ENCODE data around the gene POGLUT3.

The POGLUT3 gene

DNA sequence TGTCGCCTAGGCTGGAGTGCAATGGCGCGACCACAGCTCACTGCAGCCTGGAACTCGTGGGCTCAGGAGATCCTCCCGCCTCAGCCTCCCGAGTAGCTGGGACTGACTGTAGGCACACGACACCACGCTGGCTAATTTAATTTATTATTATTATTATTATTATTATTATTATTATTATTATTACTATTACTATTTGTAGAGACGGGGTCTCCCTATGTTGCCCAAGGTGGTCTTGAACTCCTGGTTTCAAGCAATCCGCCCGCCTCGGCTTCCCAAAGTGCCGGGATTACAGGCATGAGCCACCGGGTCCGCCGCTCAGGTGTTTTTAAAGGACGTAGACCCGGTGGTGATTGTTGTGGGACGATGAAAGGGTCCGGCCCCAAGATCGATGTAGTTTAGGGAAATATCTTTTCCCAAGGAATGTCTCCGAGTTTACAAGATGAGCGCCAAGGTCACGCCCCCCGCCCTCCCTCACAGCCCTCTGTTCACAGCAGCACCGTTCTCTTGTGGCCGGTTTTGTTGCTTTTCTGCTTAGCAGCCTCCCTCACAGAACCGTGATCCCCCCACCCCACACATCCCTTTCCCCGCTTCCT, 728 bp upstream of the POGLUT3 start:
- DNase-seq: no peak

DNA sequence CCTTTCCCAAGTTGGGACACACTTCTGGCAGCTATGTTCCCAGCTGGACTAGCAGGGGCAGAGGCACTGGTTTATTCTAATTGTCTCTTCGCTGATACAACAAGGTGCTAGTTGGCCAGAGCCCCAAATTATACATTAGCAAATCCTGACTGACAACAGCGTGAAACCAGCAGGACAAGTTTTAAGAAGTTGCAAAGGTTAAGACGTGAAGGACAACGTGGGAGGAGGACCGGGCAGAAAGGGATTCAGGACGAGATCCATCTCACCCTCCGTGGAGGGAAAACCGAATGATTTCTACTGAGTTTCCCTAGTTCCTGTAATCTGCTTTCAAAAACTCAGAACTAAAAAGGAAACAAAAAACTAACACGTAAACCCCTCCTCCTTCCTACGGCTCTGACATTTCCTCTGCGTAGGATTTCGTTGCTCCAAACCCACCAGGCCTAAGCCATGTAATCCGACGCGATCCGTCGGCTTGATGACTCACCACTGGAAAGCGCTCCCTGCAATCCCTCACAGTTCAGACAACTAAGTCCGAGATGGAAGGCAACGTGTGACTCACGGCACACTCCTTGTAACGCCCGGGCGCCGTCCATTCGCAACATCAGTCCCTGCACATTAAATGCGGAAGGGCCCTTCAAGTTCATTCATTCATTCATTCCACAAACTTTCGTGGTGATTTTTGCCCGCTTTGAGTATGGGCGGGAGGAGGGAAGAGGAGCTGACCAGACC, 703 bp downstream of the POGLUT3 start:
- DNase-seq: peak; percentile 26

DNA sequence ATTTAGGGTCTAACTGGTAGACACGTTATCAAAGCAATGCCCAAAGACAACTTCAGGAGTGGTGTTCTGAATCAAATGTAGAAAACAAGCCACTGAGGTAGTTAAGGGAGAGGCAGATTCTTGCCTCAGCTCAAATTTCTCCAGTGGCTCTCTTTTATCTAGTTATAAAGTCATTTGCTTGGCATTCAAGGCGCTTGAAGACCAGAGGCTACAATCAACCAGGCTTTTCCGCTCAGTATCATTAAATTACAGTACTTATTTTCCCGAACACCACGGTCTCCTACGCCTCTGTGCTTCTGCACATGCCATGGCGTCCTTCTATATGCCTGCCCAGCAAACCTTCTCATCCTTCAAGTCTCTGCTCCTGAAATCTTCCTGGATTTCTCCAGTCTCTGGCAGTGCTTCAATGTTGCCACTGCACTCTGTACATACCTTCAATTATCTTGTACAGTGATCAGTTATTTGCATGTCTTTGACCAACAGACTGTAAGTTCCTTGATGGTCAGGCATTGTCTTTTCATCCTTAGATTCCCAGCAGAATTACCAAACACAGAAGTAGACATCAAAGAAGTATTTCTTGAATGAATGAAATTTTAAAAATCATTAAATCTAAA, 1.4 kb downstream of the POGLUT3 start:
- DNase-seq: no peak

GRCh38 chr11:108495326-108495725, 2.9 kb downstream of the POGLUT3 start:
- no peak for DNase-seq

DNA sequence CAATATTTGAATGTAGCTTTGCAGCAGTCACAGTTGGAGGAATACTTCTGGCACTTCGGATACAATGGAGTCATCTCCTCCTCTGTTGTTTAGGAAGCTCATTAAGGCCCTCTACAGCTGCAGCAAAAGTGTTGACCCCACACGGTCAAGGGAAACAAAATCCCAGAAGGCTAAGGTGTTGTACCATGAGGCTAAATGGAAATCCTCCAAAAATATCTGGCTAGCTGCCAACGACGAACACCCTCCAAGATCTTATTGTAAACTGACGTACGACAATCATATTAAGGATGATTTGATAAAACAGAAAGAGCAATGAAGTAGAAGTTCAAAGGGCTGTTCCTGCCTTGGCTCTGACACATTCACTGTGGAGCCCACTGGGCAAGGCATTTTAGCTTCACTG, 4.0 kb downstream of the POGLUT3 start:
- no peak for DNase-seq

DNA sequence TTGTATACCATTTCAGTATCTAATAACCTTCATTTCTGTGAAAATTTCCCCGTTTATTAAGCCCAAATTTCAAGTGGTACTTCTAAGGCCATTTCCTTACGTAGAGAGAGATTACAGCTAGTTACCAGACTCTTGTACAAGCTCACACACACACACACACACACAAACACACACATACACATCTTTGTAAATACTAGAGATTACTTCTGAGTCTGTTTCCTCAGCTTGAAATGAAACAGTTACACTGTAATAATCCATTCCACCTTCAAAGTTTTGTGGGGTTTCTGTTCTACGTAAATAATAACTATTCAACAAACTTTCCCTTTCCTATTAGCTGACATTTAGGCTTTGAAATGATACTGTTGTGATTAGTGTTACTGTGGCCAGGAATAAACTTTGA, 6.2 kb downstream of the POGLUT3 start:
- no peak for DNase-seq

GRCh38 chr11:108486828-108487227, 11.4 kb downstream of the POGLUT3 start:
- DNase-seq: no peak

- no peak for DNase-seq
Measured at GRCh38 chr11:108486331-108486730, 11.9 kb downstream of the POGLUT3 start.

DNA sequence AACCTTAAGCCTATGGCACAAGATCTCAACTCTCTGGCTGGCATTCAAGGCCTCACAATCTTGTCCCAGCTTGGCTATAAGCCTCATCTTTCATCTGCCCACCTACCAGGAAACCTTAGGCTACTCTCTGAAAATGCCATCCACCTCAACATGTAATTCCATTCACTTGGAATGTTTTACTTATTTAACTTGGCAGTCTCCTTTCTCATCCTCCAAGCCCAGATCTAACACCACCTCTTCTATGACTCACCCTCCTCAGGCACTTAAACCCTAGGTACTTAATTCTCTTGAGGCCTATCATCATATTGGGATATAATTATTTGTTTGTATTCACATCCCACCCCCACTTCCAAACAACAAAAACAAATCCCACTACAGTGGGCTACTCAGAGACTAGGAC, 15.0 kb downstream of the POGLUT3 start:
- no peak for DNase-seq

GRCh38 chr11:108474664-108475463, 23.3 kb downstream of the POGLUT3 start:
- no peak for DNase-seq

- DNase-seq: no peak
Measured at GRCh38 chr11:108472681-108473080, 25.5 kb downstream of the POGLUT3 start.

DNA sequence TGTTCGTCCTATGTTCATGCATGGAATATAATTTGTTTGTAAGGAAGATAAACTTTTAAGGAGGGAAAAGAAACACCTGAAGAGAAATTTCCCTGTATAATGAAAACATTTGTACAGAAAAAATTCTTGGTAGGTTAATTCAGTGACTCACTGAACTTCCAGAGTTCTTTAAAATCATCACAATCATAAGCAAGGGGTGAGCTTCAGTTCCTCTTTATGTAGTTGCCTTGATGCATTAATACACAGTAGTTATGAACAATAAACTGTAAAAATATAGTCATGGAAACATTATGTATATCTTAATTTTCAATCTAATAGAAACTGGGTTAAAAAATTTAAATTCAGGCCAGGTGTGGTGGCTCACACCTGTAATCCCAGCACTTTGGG, 29.7 kb downstream of the POGLUT3 start:
- DNase-seq: no peak

- peak; percentile 78 for DNase-seq
Measured at GRCh38 chr11:108467091-108467823, 30.9 kb downstream of the POGLUT3 start, which contains the start of gene C11orf65. Gene C11orf65, minus strand, starts transcription at chr11:108467529. Its CDS starts 5,970 bp downstream, at chr11:108461559.

- DNase-seq: no peak
Measured at GRCh38 chr11:108466405-108466804, 31.8 kb downstream of the POGLUT3 start.

DNA sequence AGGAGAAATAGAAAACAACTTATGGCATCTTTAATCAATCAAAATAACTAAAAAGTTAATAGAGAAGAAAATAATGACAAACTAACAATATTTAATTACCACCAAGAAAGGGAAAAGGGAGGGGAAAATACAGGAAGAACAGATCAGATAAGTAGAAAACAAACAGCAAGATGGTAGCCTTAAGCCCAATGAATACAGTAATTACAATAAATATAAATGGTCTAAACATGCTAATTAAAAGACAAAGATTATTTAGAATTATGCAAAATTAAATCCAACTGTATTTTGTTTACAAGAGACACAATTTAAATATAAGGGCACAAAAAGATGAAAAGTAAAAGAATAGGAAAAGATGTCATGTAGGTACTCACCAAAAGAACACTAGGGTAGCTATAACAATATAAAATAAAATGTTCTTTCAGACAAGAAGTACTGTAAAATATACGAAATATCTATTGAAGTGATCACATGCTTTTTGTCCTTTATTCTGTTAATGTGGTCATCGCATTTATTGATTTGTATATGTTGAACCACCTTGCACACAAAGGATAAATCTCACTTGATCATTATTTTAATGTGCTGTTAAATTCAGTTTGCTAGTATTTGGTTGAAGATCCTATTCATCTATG, 44.9 kb downstream of the POGLUT3 start:
- DNase-seq: no peak

Data from NCI-H524 treated with DMSO at 0.1 percent for 48 hours (cell line).